Measurements from ENCODE around the gene VWCE. TPM values are rescaled to one million over a fixed set of nuclear protein-coding genes. Genes with fewer than 3 reads are reported as not detected.
A peak's percentile ranks its signal among the peaks of the same experiment; 100 is the strongest.

VWCE gene
- total RNA-seq, 1 donor from 2014 or later, result 34.0 TPM

DNA sequence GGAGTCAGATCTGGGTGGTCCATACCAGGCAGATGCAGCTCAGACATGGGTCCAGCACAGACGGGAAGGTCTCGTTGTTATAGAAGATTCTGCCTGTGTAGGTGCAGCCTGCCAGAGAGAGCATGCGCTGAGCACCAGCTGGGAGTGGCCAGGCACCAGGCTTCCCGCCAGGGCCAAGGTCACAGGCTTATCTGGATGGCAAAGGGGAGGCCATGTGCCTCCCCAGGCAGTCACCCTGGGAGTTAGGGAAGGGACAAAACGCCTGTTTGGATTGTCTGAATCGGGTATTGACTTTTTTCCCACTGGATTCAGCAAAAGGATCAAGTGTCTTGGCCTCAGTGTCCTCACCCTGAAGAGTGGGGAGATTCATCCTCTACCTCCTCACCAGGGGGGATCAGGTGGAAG is 27.7 kb downstream of the VWCE start:
- TF ChIP-seq, protein P1, sequence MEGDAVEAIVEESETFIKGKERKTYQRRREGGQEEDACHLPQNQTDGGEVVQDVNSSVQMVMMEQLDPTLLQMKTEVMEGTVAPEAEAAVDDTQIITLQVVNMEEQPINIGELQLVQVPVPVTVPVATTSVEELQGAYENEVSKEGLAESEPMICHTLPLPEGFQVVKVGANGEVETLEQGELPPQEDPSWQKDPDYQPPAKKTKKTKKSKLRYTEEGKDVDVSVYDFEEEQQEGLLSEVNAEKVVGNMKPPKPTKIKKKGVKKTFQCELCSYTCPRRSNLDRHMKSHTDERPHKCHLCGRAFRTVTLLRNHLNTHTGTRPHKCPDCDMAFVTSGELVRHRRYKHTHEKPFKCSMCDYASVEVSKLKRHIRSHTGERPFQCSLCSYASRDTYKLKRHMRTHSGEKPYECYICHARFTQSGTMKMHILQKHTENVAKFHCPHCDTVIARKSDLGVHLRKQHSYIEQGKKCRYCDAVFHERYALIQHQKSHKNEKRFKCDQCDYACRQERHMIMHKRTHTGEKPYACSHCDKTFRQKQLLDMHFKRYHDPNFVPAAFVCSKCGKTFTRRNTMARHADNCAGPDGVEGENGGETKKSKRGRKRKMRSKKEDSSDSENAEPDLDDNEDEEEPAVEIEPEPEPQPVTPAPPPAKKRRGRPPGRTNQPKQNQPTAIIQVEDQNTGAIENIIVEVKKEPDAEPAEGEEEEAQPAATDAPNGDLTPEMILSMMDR (IDR thresholded peaks at IDR 0.05; ENCODE audit: unreplicated experiment), result no peak
- peak overlapping the region; percentile 22 for H3K27ac Mint-ChIP-seq
- H3K4me3 Mint-ChIP-seq (ENCODE audit: low read depth), result no peak overlapping the region
- H3K4me1 Mint-ChIP-seq (ENCODE audit: low read depth), result peaks cover 3% of the 10 kb centered on the region
- H3K9me3 Mint-ChIP-seq (ENCODE audit: low read depth), result no peaks in the 10 kb centered on the region
- no peak for DNase-seq (ENCODE audit: low spot score, unreplicated experiment)
- H3K36me3 Mint-ChIP-seq (ENCODE audit: insufficient read depth), result peaks cover 10% of the 10 kb centered on the region
- no peaks in the 10 kb centered on the region for H3K27me3 Mint-ChIP-seq

DNA sequence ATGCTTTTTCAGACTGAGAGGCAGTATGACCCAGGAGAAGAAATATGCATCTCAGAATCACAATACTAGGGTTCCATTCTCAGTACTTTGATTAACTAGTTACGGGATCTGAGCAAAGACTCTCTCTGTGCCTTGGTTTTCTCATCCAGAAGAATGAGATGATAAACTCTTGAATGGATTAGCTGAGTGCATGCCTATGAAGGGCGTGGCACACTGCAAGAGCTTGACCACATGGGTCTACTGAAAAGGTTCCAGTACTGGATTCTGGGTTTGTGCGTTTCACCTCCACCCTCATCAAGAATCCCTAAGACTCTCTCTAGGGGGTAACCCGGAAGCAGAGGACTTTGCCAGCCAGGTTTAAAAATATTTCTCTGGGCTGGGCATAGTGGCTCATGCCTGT is 28.5 kb downstream of the VWCE start:
- Mint-ChIP-seq H3K4me3 (ENCODE audit: low read depth) (no peak overlapping the region), H3K36me3 (ENCODE audit: insufficient read depth) (peaks cover 10% of the 10 kb centered on the region), H3K9me3 (ENCODE audit: low read depth) (no peaks in the 10 kb centered on the region), H3K4me1 (ENCODE audit: low read depth) (peaks cover 3% of the 10 kb centered on the region), H3K27ac (no peak overlapping the region), H3K27me3 (no peaks in the 10 kb centered on the region)
- no peak for DNase-seq (ENCODE audit: low spot score, unreplicated experiment)
- TF ChIP-seq, protein P1 (IDR thresholded peaks at IDR 0.05; ENCODE audit: unreplicated experiment), result no peak

DNA sequence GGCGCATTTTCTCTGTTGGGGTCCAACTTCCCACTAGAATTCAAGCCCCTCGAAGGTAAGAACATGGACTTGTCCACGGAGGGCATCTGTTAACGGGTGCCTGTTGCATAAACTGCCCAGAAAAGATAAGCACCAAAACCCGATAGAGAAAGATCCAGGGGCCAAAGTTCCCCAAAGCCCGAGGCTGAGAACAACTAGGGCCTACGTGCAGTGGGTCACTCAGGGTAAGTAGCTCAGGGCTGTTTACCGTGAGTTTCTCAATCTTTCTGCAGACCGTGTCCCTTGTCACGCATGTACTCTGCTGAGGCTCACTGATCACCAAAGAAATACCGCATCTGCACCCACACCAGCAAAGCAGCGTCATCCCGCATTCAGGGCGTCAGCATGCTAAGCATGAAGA is 29.8 kb downstream of the VWCE start:
- Mint-ChIP-seq H3K9me3 (ENCODE audit: low read depth) (no peaks in the 10 kb centered on the region), H3K4me3 (ENCODE audit: low read depth) (no peak overlapping the region), H3K4me1 (ENCODE audit: low read depth) (peaks cover 3% of the 10 kb centered on the region), H3K27ac (no peak overlapping the region), H3K36me3 (ENCODE audit: insufficient read depth) (peaks cover 10% of the 10 kb centered on the region), H3K27me3 (no peaks in the 10 kb centered on the region)
- DNase-seq (ENCODE audit: low spot score, unreplicated experiment), result no peak
- TF ChIP-seq, protein P1 (IDR thresholded peaks at IDR 0.05; ENCODE audit: unreplicated experiment), result no peak

DNA sequence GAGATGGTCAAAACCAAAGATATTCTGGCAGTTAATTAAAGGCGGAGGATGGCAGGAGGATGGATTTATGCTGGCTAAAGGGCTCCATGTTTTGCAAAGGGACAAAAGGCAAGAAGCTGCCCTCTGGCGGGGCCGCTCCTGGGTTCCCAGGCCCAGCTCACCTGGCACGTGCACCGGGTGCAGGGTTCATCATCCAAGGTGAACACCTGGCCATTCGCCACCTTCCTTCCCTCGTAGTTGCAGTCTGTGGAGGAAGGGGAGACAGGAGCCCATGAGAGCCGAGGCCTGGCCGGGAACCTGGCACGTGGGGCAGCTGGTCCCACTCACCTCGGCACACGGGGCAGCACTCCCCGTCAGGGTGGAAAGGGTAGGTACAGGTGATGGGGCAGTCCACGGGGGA is 30.3 kb downstream of the VWCE start:
- Mint-ChIP-seq H3K4me3 (ENCODE audit: low read depth) (no peak overlapping the region), H3K27ac (no peak overlapping the region), H3K9me3 (ENCODE audit: low read depth) (no peaks in the 10 kb centered on the region), H3K27me3 (no peaks in the 10 kb centered on the region), H3K36me3 (ENCODE audit: insufficient read depth) (peaks cover 10% of the 10 kb centered on the region), H3K4me1 (ENCODE audit: low read depth) (peaks cover 3% of the 10 kb centered on the region)
- DNase-seq (ENCODE audit: low spot score, unreplicated experiment), result no peak
- TF ChIP-seq, protein P1 (IDR thresholded peaks at IDR 0.05; ENCODE audit: unreplicated experiment), result no peak

DNA sequence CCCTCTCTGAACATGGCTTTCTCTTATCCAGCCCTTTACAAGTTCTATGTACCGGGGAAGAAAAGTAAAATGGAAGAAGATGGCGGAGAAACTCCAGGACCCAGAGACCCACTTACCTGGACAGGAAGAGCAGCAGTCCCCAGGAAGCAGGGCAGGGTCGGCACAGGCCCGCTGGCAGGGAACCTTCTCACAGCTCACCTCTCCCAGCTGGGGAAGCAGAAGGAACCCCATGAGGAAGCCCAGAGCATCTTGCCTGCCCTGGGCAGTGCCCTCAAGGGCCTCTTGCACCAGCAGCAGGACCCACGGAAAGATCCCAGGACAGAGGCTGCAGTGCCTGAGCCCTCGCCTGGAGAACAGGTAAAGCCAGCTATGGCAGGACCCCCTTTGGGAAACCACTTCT is 30.7 kb downstream of the VWCE start:
- TF ChIP-seq, protein P1 (IDR thresholded peaks at IDR 0.05; ENCODE audit: unreplicated experiment), result no peak
- no peaks in the 10 kb centered on the region for H3K27me3 Mint-ChIP-seq
- H3K27ac Mint-ChIP-seq, result no peak overlapping the region
- H3K36me3 Mint-ChIP-seq (ENCODE audit: insufficient read depth), result peaks cover 10% of the 10 kb centered on the region
- no peak overlapping the region for H3K4me3 Mint-ChIP-seq (ENCODE audit: low read depth)
- no peak for DNase-seq (ENCODE audit: low spot score, unreplicated experiment)
- peaks cover 3% of the 10 kb centered on the region for H3K4me1 Mint-ChIP-seq (ENCODE audit: low read depth)
- no peaks in the 10 kb centered on the region for H3K9me3 Mint-ChIP-seq (ENCODE audit: low read depth)

Measured in progenitor cell of endocrine pancreas (in vitro differentiated cells).